DND-41 (cell line): ENCODE results near the gene LPCAT1.

ENCODE experiments used
- CTCF ChIP-seq: IDR thresholded peaks from 2 replicates; pipeline ENCODE4 v1.5.1; 2012; ENCODE audit warnings: borderline replicate concordance, low read length, moderate library complexity, mild to moderate bottlenecking; ENCODE audit not compliant: poor library complexity, severe bottlenecking; ENCODE audit errors: extremely low read depth
- EZH2 ChIP-seq: IDR thresholded peaks from 3 replicates; pipeline ENCODE4 v1.6.1; 2012; ENCODE audit warnings: borderline replicate concordance, low read depth, mild to moderate bottlenecking, moderate library complexity, low read length, inconsistent platforms; ENCODE audit not compliant: severe bottlenecking

- TF ChIP-seq CTCF (no peak), EZH2 (no peak)
Measured at GRCh38 chr5:1430121-1430795, 93.5 kb downstream of the LPCAT1 start.
